HG03442 (cell line): ENCODE results near the gene STIMATE.

Experiments
- ATAC-seq: cut with Tn5 transposase; IDR thresholded peaks from one replicate; pipeline ENCODE4 v1.9.1; 2021; ENCODE audit warnings: mild to moderate bottlenecking, moderate library complexity; ENCODE audit not compliant: unreplicated experiment

STIMATE gene

DNA sequence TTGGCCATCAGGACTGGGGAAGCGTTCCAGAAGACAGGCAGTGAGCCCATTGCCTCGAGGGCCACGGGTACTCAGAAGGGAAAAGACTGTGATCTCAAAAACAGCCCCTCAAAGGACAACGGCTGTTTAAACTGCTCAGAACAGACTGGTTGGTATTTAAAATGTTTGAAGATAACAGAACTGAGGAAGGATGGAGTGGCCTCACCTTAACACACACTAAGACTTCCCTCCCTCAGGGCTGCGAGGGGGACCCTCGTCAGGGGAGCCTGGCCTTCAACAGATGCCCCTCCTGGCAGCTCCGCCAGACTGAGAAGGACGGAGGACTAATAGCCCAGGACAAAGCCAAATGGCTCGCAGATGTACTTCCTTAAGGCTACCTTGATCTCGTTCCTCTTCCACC lies 2.6 kb downstream of the STIMATE start:
- ATAC-seq, result no peak

DNA sequence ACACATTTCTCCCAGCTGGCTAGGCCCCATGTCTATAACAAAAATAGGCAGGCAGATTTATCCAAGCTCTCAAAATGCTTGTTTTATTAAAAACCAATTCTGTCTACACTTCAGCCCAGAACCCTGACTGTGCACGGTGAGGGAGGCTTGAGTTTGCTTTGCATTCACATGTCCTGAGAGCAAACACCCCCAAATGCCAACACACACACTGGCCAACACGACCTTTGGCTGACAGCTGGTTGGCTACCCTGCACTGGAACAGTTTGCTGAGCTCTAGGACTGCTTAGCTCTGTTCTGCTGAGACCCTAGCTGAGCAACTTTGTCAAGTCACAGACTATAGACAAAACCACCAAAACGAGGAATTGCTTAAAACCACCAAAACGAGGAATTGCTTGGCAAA lies 3.6 kb downstream of the STIMATE start:
- no peak for ATAC-seq

DNA sequence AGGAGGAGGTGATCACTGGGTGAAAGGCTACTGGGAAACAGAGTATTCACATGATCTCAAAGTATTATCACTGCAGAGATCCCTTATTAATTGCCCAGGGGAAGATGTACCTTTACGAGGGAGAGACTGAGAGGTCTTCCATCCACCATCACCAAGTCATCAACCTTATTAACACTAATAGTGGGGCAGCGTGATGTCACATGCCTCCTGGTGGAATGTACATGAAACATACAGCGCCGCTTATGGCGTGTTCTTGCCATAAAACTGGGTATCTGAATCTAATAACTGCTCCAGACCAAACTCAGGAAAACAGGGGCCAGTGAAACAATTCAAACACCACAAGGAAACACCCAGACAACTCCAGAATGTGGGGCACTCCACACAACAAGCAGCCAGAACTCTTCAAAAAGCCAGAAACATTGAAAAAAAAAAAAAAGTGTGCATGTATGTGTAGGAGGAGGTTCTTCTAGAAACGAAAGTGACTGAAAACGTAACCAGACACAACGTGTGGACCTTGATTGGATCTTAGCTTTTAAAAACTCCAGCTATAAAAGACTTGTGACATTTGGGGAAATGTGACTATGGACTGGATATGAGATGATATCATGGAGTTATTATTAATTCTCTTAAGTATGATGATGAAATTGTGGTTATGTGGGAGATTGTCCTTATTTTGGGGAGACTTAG lies 4.6 kb downstream of the STIMATE start:
- ATAC-seq, result no peak

DNA sequence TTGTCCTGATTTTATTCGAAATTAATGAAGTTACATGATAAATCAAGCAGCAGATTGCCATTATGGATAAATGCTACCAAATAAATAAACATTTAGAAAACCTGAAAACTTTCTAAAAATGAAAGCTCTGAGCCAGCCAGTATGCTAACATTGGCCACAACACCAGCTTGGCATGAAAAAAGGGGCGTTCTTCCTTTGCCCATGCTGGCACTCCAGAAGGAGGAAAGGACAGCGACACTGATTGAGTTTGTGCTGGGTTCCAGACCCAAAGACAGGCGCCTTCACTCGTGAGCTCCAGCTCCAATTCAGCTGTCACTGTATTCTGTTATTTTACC lies 5.1 kb downstream of the STIMATE start:
- no peak for ATAC-seq

DNA sequence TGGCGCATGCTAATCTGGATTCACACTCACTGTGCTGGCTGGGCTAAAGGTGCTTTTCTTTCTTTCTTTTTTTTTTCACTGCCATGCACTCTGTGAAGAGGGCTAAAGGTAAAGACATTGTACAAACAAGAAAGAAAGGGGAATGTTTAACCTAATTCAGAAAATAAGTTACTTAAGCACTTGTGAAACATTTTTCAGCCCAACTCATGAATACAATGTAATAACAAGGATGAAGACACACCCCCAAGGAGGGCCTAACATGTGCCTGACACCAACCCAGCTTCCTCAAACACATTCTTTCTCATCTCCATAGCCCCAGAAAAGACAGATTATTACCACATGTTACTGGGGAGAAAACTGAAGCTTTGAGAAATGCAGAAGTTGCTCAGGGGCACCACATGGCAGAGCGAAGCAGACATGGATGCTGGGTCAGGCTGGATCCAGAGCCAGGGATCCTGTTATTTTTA lies 5.7 kb downstream of the STIMATE start:
- no peak for ATAC-seq

DNA sequence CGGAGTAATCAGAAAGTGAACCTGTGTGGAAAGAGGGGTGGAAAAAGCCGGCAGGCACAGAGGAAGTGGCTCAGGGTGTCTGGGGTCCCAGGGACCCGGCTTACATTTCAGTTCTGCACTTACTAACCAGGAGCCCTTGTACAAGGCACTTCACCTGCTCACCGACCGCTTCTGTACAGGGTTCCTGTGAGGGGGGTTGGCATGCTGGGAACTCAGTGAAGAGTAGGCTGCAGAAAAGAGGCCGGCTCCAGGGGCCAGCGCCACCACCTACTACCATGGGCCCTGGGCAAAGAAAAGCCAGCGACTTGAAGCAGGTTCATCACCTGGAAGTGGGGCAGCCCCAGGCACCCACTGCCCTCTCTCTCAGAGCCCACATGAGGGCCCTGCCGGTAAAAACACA lies 6.2 kb downstream of the STIMATE start:
- ATAC-seq, result peak; percentile 34

DNA sequence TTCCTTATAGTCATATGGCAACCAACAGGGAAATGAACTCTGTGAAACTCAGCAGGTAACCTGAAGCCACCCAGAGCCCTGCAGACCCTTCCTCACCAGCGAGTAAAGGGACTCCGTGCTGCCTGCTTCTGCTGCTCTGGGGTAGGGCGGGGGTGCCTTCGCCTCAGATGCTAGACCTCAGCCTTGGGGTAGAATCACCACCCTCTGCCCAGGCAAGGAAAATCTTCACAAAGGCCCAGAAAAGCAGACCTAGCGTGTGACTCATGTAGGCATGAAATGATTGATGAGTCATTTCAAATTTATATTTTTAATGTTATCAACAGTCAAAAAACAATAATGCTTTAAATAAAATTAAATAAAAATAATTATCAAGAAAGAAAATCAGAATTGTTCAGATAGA lies 6.6 kb downstream of the STIMATE start:
- ATAC-seq, result no peak

DNA sequence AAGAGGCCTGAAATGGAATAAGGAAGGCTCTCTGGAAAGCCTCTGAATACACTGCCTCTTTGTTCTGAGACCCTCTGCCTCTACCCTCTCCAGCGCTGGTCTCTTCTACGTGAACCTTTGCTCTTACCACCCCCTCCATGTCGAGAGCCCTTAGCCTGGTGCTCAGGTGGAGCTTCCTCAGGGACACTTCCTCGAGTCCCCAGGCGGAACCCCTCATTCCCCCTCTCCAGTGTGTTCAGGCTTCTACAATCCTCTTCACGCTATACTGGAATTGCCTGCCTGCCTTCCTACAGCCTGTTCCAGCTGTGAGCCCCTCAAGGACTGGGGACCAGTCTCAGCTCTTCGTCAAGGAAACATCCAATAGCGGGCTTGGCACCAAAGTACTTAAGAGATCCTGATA lies 7.4 kb downstream of the STIMATE start:
- ATAC-seq, result no peak

DNA sequence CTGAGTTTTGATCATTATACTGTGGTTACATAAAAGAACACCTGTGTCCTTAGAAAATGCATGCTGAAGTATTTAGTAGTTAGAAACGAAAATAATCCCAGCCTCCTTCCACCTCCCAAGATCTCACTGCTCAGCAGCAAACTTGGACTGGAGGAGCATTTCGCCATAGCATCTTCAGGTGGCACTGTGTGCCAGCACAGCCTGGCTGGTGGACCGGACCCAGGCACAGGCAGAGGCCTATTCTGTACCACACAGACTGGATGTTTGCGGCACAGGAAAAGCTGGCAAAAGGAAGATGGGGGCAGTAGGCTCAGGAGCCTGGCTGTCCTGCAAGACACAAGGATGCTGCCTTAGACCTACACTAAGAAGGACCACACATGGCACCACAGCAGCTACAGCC lies 10.2 kb downstream of the STIMATE start:
- ATAC-seq, result no peak

DNA sequence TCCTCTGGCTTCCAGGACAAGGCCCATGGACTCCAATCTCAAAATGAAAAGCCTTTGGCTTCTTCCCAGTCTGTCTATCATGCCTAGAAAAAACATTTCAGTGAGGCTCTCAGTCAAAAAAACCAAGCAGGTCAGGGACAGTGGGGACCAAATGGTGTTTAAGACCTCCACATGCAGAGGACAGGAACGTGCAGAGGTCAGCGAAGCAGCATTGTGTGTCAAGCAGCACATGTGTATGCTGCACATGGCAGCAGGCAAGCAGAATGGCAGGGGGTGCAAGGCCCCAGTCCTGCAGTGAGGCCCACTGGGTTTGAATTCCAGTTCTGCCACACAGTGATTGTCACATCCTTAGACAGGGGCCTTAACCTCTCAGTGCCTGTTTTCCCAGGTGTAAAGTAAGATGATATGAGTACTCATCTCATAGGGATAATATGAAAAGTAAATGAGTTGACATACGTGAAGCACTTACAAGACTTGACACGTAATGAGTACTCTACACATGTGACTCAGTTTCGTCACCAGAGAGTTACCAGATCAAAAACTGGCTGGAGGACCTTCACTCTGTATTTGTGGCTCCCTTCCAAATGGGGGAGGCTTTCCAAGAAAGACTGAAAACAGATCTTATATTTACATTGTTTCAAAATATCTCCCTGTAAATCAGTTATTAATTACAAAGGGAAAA lies 11.2 kb downstream of the STIMATE start:
- no peak for ATAC-seq

DNA sequence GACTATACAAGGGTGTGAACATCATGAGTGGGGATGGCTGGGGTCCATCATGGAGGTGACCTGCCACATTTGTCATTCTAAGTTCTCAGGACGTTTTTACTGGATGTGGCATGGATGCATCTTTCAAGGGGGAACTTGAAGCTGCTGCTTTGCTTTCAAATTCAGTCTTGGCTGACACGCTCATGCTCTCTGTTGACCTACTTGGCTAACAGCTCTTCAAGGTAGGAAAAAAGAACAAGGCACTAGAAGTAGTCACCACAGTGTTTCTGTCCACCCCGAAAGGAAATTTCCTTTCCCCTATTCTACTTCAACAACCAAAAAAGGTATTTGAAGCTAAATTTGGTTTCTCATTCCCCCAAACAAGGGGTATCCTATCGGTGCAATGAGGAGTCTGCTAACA lies 15.0 kb downstream of the STIMATE start:
- no peak for ATAC-seq

DNA sequence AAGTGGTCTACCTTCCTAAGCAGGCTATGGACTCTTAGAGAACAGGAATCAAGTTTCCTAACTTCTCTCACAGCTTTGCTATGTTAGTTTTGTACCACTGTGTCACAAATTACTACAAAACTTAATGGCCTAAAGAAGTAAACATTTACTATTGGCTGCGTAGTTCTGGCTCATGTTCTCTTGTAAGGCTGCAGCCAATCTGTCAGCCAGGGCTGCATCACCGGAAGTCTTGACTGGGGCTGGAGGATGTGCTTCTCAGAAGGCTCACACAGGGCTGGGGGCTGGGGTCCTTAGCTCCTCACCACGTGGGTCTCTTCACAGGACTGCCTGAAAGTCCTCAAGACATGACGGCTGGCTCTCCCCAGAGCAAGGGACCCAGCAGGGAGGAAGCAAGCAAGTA lies 15.5 kb downstream of the STIMATE start:
- ATAC-seq, result no peak

DNA sequence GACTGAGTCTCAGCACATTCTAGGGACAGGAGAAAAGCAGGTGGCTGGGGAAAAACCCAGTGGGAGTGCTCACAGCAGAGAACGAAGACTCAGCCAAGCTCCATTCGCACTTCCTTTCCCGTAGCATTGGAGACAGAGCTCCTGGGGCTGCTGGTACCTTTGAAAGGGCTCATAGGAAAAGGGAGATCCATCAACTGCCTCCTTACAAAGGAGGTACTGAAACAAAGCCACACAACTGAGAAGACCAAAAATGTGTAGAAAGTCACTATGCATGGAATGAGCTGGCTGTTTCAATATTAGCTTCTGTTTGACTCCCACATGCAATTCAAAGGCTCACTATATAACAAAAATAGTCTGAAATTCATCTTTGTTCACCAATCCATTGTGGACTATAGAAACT lies 16.9 kb downstream of the STIMATE start:
- peak; percentile 77 for ATAC-seq

DNA sequence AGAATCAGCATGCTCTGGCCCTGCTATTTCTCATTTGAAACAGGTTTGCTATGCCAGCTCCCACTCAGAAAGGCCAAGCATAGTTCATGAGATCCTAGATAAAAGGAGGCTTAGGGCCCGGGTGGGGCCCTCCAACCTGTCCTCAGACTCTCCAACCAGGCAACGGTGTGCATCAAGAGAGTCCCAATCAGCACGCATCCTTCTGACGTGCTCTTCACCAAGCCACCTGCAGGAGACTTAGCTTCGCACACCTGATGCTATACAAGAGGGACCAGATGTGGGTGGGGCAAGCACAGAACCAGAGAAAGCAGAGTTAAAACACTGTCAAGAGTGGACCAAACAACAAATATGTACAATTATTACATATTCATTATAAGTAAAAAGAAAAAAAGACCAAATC lies 17.3 kb downstream of the STIMATE start:
- peak; percentile 12 for ATAC-seq

DNA sequence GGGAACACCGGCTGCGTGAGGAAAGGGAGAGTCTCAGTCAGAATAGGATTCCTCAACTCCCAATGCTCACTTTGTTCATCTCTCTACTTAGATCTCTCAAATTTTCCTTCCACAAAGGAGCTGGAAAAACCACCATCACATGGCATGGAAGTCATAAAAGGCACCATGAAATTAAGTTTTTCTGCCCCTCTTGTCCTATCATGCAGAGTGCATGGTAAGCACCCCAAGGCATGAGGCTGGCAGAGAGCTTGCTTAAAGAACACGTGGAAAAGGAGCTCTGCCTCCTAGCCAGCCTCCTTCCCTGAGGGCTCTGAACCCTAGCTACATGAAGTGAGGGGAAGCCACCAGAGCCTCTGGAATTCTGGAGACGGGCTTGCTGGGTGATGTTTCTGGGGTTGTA lies 17.8 kb downstream of the STIMATE start:
- no peak for ATAC-seq

DNA sequence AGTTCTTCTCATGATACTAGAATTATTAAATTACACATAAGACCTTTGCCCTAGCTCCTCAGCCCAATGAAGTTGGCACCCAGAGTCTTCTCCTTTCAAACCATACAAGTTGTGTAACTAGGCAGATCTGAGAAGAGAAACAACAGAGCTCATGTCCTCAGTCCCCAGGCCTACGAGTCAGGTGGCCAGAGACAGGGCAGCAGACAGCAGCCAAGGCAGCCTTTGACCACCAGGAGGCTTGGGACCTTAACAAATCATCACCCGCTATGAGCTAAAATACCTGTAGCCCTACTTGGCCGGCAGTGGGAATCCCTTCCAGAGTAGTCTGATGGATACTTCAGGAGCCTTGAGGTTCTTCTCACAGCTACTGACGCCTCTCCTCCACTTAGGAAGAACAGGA lies 18.3 kb downstream of the STIMATE start:
- no peak for ATAC-seq

DNA sequence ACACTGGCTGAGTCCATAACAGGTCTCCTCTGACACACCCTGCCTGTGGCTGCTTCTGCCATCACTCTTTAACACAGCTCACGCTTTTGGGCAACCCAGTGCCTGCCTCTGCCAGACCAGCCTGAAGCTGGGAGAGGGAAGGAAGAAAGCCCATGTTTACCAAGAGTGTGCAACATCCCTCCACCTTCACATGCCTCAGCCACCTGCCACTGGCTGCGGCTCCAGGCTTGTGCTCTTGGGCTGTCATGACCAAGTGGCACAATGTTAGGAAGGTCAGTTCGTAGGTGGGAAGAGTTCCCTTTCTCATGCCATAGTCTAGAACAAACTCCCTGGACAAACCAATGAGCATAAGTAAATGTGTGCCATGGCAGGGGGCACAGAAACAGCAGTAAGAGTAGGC lies 20.3 kb downstream of the STIMATE start:
- ATAC-seq, result no peak

DNA sequence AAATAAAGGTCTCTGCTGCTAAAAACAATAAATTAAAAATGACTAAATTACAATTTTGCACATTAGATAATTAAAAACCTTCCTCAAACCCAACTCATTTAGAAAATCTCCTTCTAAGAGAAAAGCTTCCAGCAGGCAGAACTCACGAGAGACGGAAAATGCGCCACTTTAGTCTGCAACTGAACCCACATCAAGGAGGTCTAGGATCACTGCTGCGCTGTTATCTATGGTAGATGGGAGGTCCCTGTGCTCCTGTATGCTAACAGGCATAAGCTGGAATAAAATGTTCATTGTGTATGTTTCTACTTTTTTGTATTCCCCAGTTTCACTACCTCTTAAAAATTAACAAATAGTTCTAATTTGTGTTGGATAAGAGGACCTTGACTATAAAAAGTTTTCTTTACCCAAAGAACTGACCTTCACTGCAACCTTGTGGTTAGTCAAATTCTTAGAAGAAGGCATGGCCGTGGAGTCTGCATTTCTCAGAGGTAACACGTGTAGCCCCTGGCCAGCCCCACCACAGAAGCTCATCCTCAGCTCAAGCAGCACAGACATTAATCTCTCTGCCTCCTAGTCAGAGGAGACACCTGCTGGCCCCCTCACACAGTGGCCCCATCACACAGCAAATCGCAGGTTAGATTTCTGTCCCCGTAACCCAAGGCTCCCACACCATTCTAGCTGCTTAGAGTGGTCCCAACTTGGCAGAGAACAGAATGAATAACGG lies 22.3 kb downstream of the STIMATE start:
- no peak for ATAC-seq

DNA sequence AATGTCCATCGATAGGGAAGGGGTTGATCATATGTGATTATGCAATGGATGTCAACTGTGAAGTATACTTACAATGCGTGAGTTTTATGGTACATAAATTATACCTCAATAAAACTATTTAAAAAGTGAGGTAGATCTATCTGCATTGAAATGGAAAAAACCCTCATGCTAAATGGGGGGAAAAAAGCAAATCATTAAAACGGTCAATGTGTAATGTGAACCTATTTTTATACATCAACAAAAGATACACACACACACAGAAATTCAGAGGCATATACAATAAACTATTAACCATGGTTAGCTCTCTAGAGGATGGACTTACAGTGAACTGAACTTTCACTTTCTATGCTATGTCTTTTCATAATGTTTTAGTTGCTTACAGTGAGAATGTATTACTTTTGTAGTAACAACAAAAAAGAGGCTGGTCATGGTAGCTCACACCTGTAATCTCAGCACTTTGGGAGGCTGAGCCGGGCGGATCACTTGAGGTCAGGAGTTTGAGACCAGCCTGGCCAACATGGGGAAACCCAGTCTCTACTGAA lies 23.1 kb downstream of the STIMATE start:
- no peak for ATAC-seq

DNA sequence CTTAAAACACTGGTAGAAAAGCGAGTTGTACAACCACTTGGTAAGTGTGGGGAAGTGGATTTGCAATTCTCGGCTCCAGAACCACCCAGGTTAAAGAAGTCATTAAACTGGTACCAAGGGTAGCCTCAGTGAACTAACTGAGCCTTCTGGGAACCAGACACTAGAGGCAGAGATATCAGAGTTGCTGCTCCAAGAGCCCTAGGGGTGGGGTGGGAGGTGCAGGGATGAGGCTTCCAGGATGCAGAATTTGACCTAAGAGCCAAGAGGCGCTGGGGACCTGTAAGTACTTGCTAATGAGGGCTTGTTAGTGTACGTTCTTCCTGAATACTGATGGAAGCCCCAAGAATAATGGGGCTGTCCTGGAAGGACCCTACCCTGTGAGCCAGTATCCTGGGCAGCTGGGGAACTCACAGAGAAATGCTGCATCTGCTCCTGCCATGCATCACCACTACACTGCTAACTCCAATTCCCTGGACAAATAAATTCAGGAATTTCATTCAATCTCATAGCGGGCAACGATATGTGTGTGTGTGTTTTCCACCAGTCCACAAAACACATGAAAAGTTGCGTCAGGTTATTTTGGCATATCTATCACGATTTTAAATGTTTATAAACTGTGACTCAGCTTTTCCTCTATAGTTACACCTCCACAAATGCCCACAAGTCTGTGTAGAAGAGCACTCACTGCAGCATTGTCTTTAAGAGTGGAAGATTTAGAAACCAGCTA lies 23.8 kb downstream of the STIMATE start:
- ATAC-seq, result no peak

DNA sequence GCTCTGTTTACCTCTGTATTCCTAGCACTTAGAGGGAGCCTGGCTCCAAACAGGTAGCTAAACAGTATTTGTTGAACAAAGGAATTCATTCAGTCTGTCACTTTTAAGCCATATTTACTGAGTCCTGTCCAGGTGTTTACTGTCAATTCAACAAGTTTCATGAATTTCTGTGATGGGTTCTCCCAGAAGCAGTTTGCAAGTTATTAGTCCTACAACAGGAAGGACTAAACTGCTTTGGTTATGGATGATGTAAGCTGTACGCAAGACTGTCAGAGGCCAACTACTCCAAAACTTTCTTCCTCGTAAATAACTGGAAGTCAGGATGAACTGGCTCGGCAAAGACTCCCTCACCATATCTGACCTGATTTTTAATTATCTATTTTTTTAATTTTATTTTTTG lies 25.1 kb downstream of the STIMATE start:
- no peak for ATAC-seq
